GM12878 (cell line): ENCODE results near the gene AGAP3. TPM values are rescaled to one million over a fixed set of nuclear protein-coding genes. Genes with fewer than 3 reads are reported as not detected.

Experiments used
- ATAC-seq: fragments of 200-7000 bp; cut with Tn5 transposase; 3 replicates; pipeline ENCODE4 v1.9.1; 2020; ENCODE audit warnings: mild to moderate bottlenecking, moderate library complexity
- BruUV-seq: library from RNA; stranded (reverse); fragments of 400-500 nt; replicated peaks from 2 replicates; lab custom pipeline; 2021; lab: Mats Ljungman, UMichigan
- CTCF ChIA-PET: fragments of 300-600 bp; sonication (Branson Sonifier 250); formaldehyde crosslinking; extraction: SDS; loops from one replicate; lab custom pipeline; 2021; ENCODE audit warnings: inconsistent platforms; lab: Yijun Ruan, JAX
- POLR2A ChIA-PET: fragments of 350-600 bp; formaldehyde crosslinking; extraction: SDS; loops from one replicate; lab custom pipeline; 2021; ENCODE audit warnings: inconsistent platforms; lab: Charles Lee
- RAD21 ChIA-PET: fragments of 300-600 bp; sonication (Branson Sonifier 250); formaldehyde crosslinking; loops from one replicate; lab custom pipeline; 2023; ENCODE audit warnings: antibody characterized with exemption; ENCODE audit not compliant: unreplicated experiment; lab: Charles Lee
- SMC1A ChIA-PET: fragments of 300-600 bp; sonication (Branson Sonifier 250); formaldehyde crosslinking; loops from one replicate; lab custom pipeline; 2023; ENCODE audit not compliant: unreplicated experiment, uncharacterized antibody; lab: Charles Lee
- DNase-seq: peaks from one replicate; pipeline ENCODE4 v3.0.0-alpha.2; 2011; ENCODE audit warnings: low read depth, low spot score
- FAIRE-seq: peaks from 3 replicates; lab custom pipeline; 2011; peaks lifted over from hg19 to GRCh38; lab: Jason Lieb, UNC
- H2AFZ ChIP-seq: 2 replicates; pipeline ENCODE4 v1.6.0; 2011; ENCODE audit warnings: low read depth, low read length, control low read depth; ENCODE audit not compliant: control insufficient read depth
- H3K27ac ChIP-seq: 2 replicates; pipeline ENCODE4 v1.5.1; 2011; ENCODE audit warnings: control low read depth; ENCODE audit not compliant: control insufficient read depth, insufficient read depth
- H3K27me3 ChIP-seq, 2 experiments: replicated peaks in 1 of 2; 2 replicates each; pipeline versions ENCODE4 v1.6.0 to v1.6.1; 2011; ENCODE audit warnings: low read length in 1 of 2; ENCODE audit not compliant: control insufficient read depth in 2 of 2, insufficient read depth in 2 of 2
- H3K36me3 ChIP-seq, 2 experiments: 2 replicates each; pipeline ENCODE4 v1.5.1; 2011; ENCODE audit warnings: low read length in 1 of 2; ENCODE audit not compliant: control insufficient read depth in 2 of 2, insufficient read depth in 2 of 2
- H3K4me1 ChIP-seq: 2 replicates; pipeline ENCODE4 v1.6.1; 2011; ENCODE audit warnings: mild to moderate bottlenecking, low read length, moderate library complexity, mixed read lengths; ENCODE audit not compliant: control insufficient read depth, insufficient read depth
- H3K4me2 ChIP-seq: 2 replicates; pipeline ENCODE4 v1.6.0; 2011; ENCODE audit warnings: control low read depth; ENCODE audit not compliant: control insufficient read depth, insufficient read depth
- H3K4me3 ChIP-seq: fragments of 200-600 bp; sonication (generic); 2 replicates; pipeline ENCODE4 v1.5.1; 2016
- H3K79me2 ChIP-seq: 2 replicates; pipeline ENCODE4 v1.6.0; 2011; ENCODE audit warnings: low read length; ENCODE audit not compliant: control insufficient read depth, insufficient read depth
- H3K9ac ChIP-seq: 2 replicates; pipeline ENCODE4 v1.8.0; 2011; ENCODE audit warnings: low read length, control low read depth, mixed read lengths; ENCODE audit not compliant: control insufficient read depth, insufficient read depth
- H3K9me3 ChIP-seq: replicated peaks from 3 replicates; pipeline ENCODE4 v1.5.1; 2011; ENCODE audit warnings: mild to moderate bottlenecking, low read length; ENCODE audit not compliant: control insufficient read depth, insufficient read depth
- H4K20me1 ChIP-seq: 2 replicates; pipeline ENCODE4 v1.6.0; 2011; ENCODE audit not compliant: control insufficient read depth, insufficient read depth
- CHD4 ChIP-seq: fragments of 200-600 bp; sonication (generic); IDR thresholded peaks from 2 replicates; pipeline ENCODE4 v1.6.1; 2016; ENCODE audit warnings: mild to moderate bottlenecking
- EGR1 ChIP-seq, 2 experiments: IDR thresholded peaks; 1 replicate in 1 of 2; 2 replicates in 1 of 2; pipeline ENCODE4 v1.6.1; 2011 to 2012; ENCODE audit warnings: low read depth in 2 of 2, low read length in 2 of 2, borderline replicate concordance in 1 of 2, mild to moderate bottlenecking in 1 of 2, moderate library complexity in 1 of 2
- NR2F1 ChIP-seq: fragments of 450-650 bp; conservative IDR thresholded peaks from 2 replicates; pipeline ENCODE4 v1.6.1; 2017; ENCODE audit warnings: mild to moderate bottlenecking
- ZNF207 ChIP-seq: fragments of 450-650 bp; IDR thresholded peaks from 2 replicates; pipeline ENCODE4 v1.6.1; 2014; ENCODE audit warnings: antibody characterized with exemption, mild to moderate bottlenecking, borderline replicate concordance
- WGBS: methylation state at CpG from one replicate; pipeline ENCODE4 v1.1.6; 2016; ENCODE audit warnings: low lambda C conversion rate; ENCODE audit not compliant: insufficient replicate concordance, insufficient coverage; ENCODE audit errors: missing lambda C conversion rate; 5-methylcytosine and 5-hydroxymethylcytosine counted together
- in situ Hi-C: fragments of 300-500 bp; cut with MboI; formaldehyde crosslinking; loops from 9 replicates; pipeline ENCODE4 v1.14.3; 2018; ENCODE audit warnings: mixed read lengths
- intact Hi-C: fragments of 100-400 bp; cut with micrococcal nuclease; formaldehyde crosslinking; loops from one replicate; pipeline ENCODE4 v1.14.2; 2022; ENCODE audit not compliant: unreplicated experiment
- polyA plus RNA-seq, 11 experiments: library from polyadenylated mRNA; depleted of rRNA in 4 of 11; unstranded in 6 of 11; stranded (reverse) in 5 of 11; fragments of >200 nt; fragmentation: Nextera tagmentation in 4 of 11; fragmentation: Illumina TruSeq in 1 of 11; extraction: Ambion mirVana in 4 of 11; extraction: Trizol in 1 of 11; gene quantifications; 1 replicate in 1 of 11; 2 replicates in 10 of 11; pipeline versions ENCODE4 v1.2.1 to v1.2.3, GENCODE V29; 2011 to 2016; ENCODE audit warnings: inconsistent platforms in 2 of 11, missing spikeins in 2 of 11, low read depth in 1 of 11
- total RNA-seq, 4 experiments: library from RNA; depleted of rRNA in 3 of 4; stranded (reverse); fragments of >200 nt in 3 of 4; fragmentation: Illumina TruSeq in 1 of 4; extraction: Trizol in 1 of 4; gene quantifications; 2 replicates each; pipeline versions ENCODE4 v1.2.1 to v1.2.3, GENCODE V29; 2013 to 2021
- TF ChIP-seq, protein P1 (sequence below): fragments of 450-650 bp; IDR thresholded peaks from 2 replicates; pipeline ENCODE4 v1.6.1; 2017; ENCODE audit warnings: mild to moderate bottlenecking

The AGAP3 gene
- total and polyA plus RNA-seq, 10 of the 15 experiments (the other 5 are each of a cell fraction or from before 2014, with no cell fraction given): 1.8 to 68.1 (median 15.7) TPM

DNA sequence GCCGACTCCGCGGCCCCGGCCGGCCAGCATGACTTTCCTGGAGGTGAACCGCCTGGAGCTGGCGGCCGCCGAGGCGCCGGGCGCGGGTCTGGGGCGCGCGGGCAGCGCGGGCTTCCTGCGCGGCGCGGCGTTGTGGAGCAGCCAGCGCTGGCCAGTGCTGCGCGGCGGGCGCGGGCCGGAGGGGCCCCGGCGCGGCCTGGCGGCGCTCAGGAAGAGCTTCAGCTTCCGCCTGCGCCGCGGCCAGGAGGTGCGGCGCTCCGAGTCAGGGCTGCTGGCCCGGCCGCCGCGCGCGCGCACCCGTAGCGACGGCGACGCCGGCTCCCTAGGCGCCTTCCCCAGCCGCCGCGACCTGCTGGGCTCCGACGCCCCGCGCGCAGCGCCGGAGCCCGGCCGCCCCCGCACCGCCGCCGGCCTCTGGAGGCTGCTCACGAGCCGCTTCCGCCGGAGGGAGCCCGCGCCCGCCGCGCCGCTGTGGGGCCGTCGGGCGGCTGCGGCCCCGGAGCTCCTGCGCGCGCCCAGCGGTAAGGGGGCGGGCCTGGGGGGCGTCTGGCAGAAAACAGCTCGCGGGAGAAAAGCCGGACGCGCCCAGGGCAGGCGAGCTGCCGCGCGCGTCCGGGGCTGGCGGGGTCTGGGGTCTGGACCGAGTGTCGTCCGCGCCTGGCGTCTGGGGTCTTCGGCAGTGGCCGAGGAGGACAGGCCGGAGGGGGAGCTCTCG, 29.0 kb downstream of the AGAP3 start:
- FAIRE-seq (no peak), ATAC-seq (no peak), DNase-seq (no peak)
- ChIA-PET RAD21 (no interaction called here), CTCF (interaction anchor here (1.0 kb wide), 1 partner anchor 9 kb away, joined by 4 read pairs; no protein-coding TSS in a partner anchor), POLR2A (no interaction called here), SMC1A (no interaction called here)
- no peak overlapping the region for H3K4me3 ChIP-seq
- in situ Hi-C loops: no loop called here
- peaks cover 0 to 15% of the 10 kb centered on the region in 2 experiments; a peak in 3 of 4 replicates for H3K36me3 ChIP-seq
- H2AFZ ChIP-seq: no peak overlapping the region
- no peak for TF ChIP-seq NR2F1
- peak in 1 of 2 experiments; percentile 81; a peak in 1 of 3 replicates for TF ChIP-seq EGR1 (IDR thresholded peaks at IDR 0.05; ENCODE audit: borderline replicate concordance in 1 of 2, low read depth in 2 of 2, low read length in 2 of 2)
- no peaks in the 10 kb centered on the region; the same call in none of the 2 replicates for H3K79me2 ChIP-seq
- H3K27ac ChIP-seq: no peak overlapping the region
- no peaks in the 10 kb centered on the region for H3K4me1 ChIP-seq
- 16% methylated on average over 60 of the region's 114 CpGs for WGBS
- no peak overlapping the region for H3K9ac ChIP-seq
- intact Hi-C loops: no loop called here
- H3K9me3 ChIP-seq: no peaks in the 10 kb centered on the region
- no peaks in the 10 kb centered on the region for H3K27me3 ChIP-seq
- no TSS peak for BruUV-seq
- no peak overlapping the region for H3K4me2 ChIP-seq
- no peaks in the 10 kb centered on the region; the same call in 1 of the 2 replicates for H4K20me1 ChIP-seq

DNA sequence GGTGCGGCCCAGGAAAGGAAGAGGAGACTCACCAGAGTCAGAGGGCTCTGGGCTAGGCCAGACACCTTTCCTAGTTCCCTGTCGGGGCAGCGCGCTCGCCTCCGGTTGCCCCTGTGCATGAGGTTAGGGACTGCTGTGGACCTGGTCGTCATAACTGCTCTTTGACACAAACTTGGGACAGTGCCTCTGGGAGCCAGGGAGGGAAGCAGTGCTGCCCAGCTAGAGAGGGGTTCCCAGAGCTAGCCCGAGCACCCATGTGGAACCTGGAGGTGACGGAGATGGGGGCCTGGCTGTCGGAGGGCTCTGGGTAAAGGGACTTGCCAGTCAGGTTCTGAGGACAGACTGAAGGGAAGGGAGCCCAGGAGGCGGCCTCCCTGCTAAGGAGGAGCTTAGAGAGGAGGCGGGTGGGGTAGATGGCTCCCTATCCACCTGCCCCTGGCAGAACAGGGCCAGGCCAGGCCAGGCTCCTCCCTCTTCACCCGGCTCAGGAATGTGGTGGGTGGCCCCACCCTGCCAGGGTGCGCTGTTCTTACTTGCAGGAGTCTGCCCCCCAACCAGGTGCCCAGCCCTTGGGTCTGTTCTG, 29.7 kb downstream of the AGAP3 start:
- Histone ChIP-seq H3K9ac (no peak overlapping the region), H3K4me2 (no peak overlapping the region), H3K79me2 (no peaks in the 10 kb centered on the region; the same call in none of the 2 replicates), H3K4me3 (no peak overlapping the region), H3K27me3 (no peaks in the 10 kb centered on the region), H3K36me3 (peaks cover 3 to 17% of the 10 kb centered on the region in 2 experiments; a peak in 3 of 4 replicates), H3K27ac (no peak overlapping the region), H3K9me3 (no peaks in the 10 kb centered on the region), H4K20me1 (no peaks in the 10 kb centered on the region; the same call in 1 of the 2 replicates), H3K4me1 (no peaks in the 10 kb centered on the region), H2AFZ (no peak overlapping the region)
- FAIRE-seq (no peak), DNase-seq (no peak), ATAC-seq (no peak)
- ChIA-PET POLR2A (no interaction called here), SMC1A (no interaction called here), CTCF (interaction anchor here (1.0 kb wide), 1 partner anchor 8 kb away, joined by 4 read pairs; no protein-coding TSS in a partner anchor), RAD21 (no interaction called here)
- no TSS peak for BruUV-seq
- TF ChIP-seq CHD4: no peak
- no peak for TF ChIP-seq ZNF207
- TF ChIP-seq, protein P1, sequence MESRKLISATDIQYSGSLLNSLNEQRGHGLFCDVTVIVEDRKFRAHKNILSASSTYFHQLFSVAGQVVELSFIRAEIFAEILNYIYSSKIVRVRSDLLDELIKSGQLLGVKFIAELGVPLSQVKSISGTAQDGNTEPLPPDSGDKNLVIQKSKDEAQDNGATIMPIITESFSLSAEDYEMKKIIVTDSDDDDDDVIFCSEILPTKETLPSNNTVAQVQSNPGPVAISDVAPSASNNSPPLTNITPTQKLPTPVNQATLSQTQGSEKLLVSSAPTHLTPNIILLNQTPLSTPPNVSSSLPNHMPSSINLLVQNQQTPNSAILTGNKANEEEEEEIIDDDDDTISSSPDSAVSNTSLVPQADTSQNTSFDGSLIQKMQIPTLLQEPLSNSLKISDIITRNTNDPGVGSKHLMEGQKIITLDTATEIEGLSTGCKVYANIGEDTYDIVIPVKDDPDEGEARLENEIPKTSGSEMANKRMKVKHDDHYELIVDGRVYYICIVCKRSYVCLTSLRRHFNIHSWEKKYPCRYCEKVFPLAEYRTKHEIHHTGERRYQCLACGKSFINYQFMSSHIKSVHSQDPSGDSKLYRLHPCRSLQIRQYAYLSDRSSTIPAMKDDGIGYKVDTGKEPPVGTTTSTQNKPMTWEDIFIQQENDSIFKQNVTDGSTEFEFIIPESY: no peak
- 91% methylated on average over 13 of the region's 14 CpGs for WGBS
- intact Hi-C loops: no loop called here
- in situ Hi-C loops: no loop called here
